K562 (cell line): ENCODE measurements around the gene NUDT2.

Experiments
- HDAC2 ChIP-seq: fragments of 450-650 bp; IDR thresholded peaks from 2 replicates; pipeline ENCODE4 v1.6.1; 2016; ENCODE audit warnings: mild to moderate bottlenecking
- POLR2A ChIP-seq: fragments of 450-650 bp; conservative IDR thresholded peaks from 2 replicates; pipeline ENCODE4 v1.6.1; 2016
- POLR2G ChIP-seq: fragments of 200-400 bp; formaldehyde crosslinking; IDR thresholded peaks from 2 replicates; pipeline ENCODE4 v1.6.1; 2017; ENCODE audit warnings: low read depth, mild to moderate bottlenecking, antibody characterized with exemption, low read length, moderate library complexity
- TRIM24 ChIP-seq, 2 experiments: fragments of 450-650 bp; IDR thresholded peaks; 2 replicates each; pipeline ENCODE4 v1.6.1; 2016
- TSC22D4 ChIP-seq: fragments of 450-650 bp; IDR thresholded peaks from 2 replicates; pipeline ENCODE4 v1.6.1; 2016; ENCODE audit warnings: missing genetic modification characterization, missing biosample characterization, control low read depth
- TF ChIP-seq, protein P1 (sequence below), 2 experiments: fragments of 450-650 bp; formaldehyde crosslinking in 1 of 2; IDR thresholded peaks; 2 replicates each; pipeline versions ENCODE4 v1.4.0 to v1.6.1; 2014 to 2020; ENCODE audit warnings: mild to moderate bottlenecking in 2 of 2, borderline replicate concordance in 1 of 2, low read depth in 1 of 2

- TF ChIP-seq POLR2G (no peak), POLR2A (no peak), TRIM24 (IDR thresholded peaks at IDR 0.05) (no peak), TSC22D4 (no peak), HDAC2 (no peak)
- TF ChIP-seq, protein P1, sequence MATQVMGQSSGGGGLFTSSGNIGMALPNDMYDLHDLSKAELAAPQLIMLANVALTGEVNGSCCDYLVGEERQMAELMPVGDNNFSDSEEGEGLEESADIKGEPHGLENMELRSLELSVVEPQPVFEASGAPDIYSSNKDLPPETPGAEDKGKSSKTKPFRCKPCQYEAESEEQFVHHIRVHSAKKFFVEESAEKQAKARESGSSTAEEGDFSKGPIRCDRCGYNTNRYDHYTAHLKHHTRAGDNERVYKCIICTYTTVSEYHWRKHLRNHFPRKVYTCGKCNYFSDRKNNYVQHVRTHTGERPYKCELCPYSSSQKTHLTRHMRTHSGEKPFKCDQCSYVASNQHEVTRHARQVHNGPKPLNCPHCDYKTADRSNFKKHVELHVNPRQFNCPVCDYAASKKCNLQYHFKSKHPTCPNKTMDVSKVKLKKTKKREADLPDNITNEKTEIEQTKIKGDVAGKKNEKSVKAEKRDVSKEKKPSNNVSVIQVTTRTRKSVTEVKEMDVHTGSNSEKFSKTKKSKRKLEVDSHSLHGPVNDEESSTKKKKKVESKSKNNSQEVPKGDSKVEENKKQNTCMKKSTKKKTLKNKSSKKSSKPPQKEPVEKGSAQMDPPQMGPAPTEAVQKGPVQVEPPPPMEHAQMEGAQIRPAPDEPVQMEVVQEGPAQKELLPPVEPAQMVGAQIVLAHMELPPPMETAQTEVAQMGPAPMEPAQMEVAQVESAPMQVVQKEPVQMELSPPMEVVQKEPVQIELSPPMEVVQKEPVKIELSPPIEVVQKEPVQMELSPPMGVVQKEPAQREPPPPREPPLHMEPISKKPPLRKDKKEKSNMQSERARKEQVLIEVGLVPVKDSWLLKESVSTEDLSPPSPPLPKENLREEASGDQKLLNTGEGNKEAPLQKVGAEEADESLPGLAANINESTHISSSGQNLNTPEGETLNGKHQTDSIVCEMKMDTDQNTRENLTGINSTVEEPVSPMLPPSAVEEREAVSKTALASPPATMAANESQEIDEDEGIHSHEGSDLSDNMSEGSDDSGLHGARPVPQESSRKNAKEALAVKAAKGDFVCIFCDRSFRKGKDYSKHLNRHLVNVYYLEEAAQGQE (IDR thresholded peaks at IDR 0.05; ENCODE audit: borderline replicate concordance), result no peak
- TF ChIP-seq, protein P1 (CRISPR knock-in tag; IDR thresholded peaks at IDR 0.05; ENCODE audit: low read depth), result no peak
These were observed 55.2 kb downstream of the NUDT2 start for GRCh38 chr9:34384368-34385165.
